ENCODE results near the gene TNFRSF1A.

GRCh38 chr12:6330999-6331714 lies 10.7 kb downstream of the TNFRSF1A start:
- TF ChIP-seq POLR2AphosphoS5 (IDR thresholded peaks at IDR 0.05), result no peak
- TF ChIP-seq CTCF (IDR thresholded peaks at IDR 0.05), result no peak
